ENCODE measurements around the gene OR2Y1.
"Not testable (repeated sequence)": the region's sequence is repeated elsewhere in the genome, so short reads cannot be mapped to it uniquely, and the experiment has no call there.

OR2Y1 gene, protein sequence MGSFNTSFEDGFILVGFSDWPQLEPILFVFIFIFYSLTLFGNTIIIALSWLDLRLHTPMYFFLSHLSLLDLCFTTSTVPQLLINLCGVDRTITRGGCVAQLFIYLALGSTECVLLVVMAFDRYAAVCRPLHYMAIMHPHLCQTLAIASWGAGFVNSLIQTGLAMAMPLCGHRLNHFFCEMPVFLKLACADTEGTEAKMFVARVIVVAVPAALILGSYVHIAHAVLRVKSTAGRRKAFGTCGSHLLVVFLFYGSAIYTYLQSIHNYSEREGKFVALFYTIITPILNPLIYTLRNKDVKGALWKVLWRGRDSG

DNA sequence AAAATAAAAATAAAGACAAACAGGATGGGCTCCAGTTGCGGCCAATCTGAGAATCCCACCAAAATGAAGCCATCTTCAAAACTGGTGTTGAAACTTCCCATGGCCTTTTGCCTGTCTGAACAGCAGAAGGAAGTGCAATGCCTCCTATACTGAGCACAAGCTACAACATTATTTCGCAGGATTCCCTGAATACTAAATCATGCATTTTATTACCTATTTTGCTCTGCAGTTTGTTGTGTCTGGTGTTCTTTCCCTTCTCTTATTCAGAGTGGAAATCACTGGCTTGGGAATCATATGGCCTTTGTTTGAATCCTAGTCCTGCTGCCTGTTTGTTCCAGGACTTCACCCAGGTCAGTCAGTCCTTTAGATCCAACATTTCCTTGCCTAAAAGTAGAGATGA lies at the start of gene OR2Y1:
Gene OR2Y1 (minus strand): TSS at position 101 of the 400 bp plus-strand sequence. CDS start 0 bp downstream, at position 101.
- no peaks in the 10 kb centered on the region for H3K9me3 ChIP-seq (ENCODE audit: low read length)
- H3K9me2 ChIP-seq (ENCODE audit: low read depth, low read length) = no peaks in the 10 kb centered on the region
- H3K4me3 ChIP-seq (ENCODE audit: low read depth, low read length, poor library complexity, severe bottlenecking) = no peak within 1 kb of the TSS
- H3K79me2 ChIP-seq (ENCODE audit: insufficient read depth, low read length) = no peaks in the 10 kb centered on the region
- H3F3A ChIP-seq (ENCODE audit: insufficient read depth, low read length) = no peaks in the 10 kb centered on the region
- H3K4me1 ChIP-seq (ENCODE audit: insufficient read depth, low read length, severe bottlenecking) = no peaks in the 10 kb centered on the region
- no peak for TF ChIP-seq EZH2 (IDR thresholded peaks at IDR 0.05; ENCODE audit: borderline replicate concordance, low read length)
- TF ChIP-seq, protein P1, sequence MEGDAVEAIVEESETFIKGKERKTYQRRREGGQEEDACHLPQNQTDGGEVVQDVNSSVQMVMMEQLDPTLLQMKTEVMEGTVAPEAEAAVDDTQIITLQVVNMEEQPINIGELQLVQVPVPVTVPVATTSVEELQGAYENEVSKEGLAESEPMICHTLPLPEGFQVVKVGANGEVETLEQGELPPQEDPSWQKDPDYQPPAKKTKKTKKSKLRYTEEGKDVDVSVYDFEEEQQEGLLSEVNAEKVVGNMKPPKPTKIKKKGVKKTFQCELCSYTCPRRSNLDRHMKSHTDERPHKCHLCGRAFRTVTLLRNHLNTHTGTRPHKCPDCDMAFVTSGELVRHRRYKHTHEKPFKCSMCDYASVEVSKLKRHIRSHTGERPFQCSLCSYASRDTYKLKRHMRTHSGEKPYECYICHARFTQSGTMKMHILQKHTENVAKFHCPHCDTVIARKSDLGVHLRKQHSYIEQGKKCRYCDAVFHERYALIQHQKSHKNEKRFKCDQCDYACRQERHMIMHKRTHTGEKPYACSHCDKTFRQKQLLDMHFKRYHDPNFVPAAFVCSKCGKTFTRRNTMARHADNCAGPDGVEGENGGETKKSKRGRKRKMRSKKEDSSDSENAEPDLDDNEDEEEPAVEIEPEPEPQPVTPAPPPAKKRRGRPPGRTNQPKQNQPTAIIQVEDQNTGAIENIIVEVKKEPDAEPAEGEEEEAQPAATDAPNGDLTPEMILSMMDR (IDR thresholded peaks at IDR 0.05; ENCODE audit: low read length) = no peak
- no peak within 1 kb of the TSS for H2AFZ ChIP-seq (ENCODE audit: low read length)
- no peaks in the 10 kb centered on the region for H4K20me1 ChIP-seq (ENCODE audit: insufficient read depth, low read length)
- peaks cover 21% of the 10 kb centered on the region; the same call in 1 of the 2 replicates for H3K27me3 ChIP-seq (ENCODE audit: insufficient read depth, low read length)
- no peak within 1 kb of the TSS for H3K4me2 ChIP-seq (ENCODE audit: low read length)
- no peak within 1 kb of the TSS for H3K9ac ChIP-seq (ENCODE audit: low read length)
- H3K27ac ChIP-seq (ENCODE audit: low read depth, low read length, poor library complexity, severe bottlenecking) = no peak within 1 kb of the TSS
- H3K36me3 ChIP-seq (ENCODE audit: insufficient read depth, low read length) = no peaks in the 10 kb centered on the region

DNA sequence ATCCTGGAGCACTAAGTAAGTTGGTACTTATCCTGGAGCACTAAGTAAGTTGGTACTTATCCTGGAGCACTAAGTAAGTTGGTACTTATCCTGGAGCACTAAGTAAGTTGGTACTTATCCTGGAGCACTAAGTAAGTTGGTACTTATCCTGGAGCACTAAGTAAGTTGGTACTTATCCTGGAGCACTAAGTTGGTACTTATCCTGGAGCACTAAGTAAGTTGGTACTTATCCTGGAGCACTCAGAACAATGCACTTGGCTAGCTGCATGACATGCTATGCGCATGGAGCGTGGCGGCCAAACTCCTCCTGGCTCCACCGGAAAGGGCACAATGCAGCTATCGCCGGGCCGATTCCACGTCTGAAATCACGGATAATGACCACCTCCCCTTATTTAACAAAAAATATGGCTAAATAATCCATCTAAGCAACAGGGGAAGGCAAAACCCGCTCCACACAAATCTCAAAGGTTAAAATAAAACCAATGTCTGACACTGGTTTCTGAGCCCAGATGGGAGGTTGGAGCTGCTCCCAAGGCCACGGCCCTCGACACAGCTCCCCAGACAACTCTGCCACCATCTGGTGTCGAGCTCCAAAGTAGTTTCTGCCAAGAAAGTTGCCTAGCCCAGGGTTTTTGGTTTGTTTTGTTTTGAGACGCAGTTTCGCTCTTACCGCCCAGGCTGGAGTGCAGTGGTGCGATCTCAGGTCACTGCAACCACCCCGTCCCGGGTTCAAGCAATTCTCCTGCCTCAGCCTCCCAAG lies 49.0 kb upstream of the OR2Y1 start:
- not testable (repeated sequence) for H3K9ac ChIP-seq (ENCODE audit: low read length); H3K27me3 ChIP-seq (ENCODE audit: insufficient read depth, low read length); H3K9me3 ChIP-seq (ENCODE audit: low read length); H3K79me2 ChIP-seq (ENCODE audit: insufficient read depth, low read length); H3F3A ChIP-seq (ENCODE audit: insufficient read depth, low read length); H2AFZ ChIP-seq (ENCODE audit: low read length); H3K27ac ChIP-seq (ENCODE audit: low read depth, low read length, poor library complexity, severe bottlenecking); H3K4me3 ChIP-seq (ENCODE audit: low read depth, low read length, poor library complexity, severe bottlenecking); H3K4me2 ChIP-seq (ENCODE audit: low read length); H4K20me1 ChIP-seq (ENCODE audit: insufficient read depth, low read length); H3K9me2 ChIP-seq (ENCODE audit: low read depth, low read length)
- Histone ChIP-seq H3K36me3 (ENCODE audit: insufficient read depth, low read length) (peaks cover 52% of the 10 kb centered on the region), H3K4me1 (ENCODE audit: insufficient read depth, low read length, severe bottlenecking) (peaks cover 20% of the 10 kb centered on the region)

DNA sequence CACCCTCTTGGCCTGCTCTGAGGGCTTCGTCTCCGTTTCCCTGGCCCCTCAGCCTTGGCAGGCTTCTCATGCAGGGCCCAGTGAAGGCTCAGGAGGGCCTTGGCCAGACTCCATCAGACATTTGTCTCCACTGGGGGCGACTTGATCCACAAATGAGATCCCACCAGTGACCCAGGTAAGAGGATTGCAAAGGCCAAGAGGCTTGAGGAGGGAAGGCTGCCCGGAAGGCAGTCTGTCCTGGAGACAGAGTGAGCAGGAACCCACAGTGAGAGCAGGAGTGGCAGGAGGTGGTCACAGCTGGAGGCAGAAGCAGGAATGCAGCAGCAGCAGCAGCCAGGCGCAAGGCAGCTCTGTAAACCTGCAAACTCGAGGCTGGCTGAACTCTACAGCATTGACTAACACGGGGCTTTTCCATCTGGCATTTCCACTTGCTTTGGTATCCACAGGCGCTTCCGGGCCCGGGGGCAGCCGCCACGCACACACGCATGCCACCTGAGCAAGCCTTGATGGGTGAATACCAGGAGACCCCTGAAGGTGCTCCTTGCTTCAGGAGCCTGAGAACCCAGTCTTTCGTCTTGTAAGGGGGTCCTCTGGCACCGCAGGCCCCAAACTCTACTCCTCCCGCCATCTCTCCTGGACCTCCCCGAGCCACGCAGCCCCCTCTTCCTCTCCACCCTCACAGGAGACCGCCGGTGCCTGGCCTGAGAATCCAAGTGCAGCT lies 48.0 kb upstream of the OR2Y1 start:
- Histone ChIP-seq H2AFZ (ENCODE audit: low read length) (no peak overlapping the region), H3K79me2 (ENCODE audit: insufficient read depth, low read length) (no peaks in the 10 kb centered on the region), H3K27ac (ENCODE audit: low read depth, low read length, poor library complexity, severe bottlenecking) (no peak overlapping the region), H3K9ac (ENCODE audit: low read length) (no peak overlapping the region), H4K20me1 (ENCODE audit: insufficient read depth, low read length) (no peaks in the 10 kb centered on the region), H3K4me2 (ENCODE audit: low read length) (no peak overlapping the region), H3F3A (ENCODE audit: insufficient read depth, low read length) (no peaks in the 10 kb centered on the region), H3K27me3 (ENCODE audit: insufficient read depth, low read length) (no peaks in the 10 kb centered on the region), H3K9me3 (ENCODE audit: low read length) (no peaks in the 10 kb centered on the region), H3K36me3 (ENCODE audit: insufficient read depth, low read length) (peaks cover 45% of the 10 kb centered on the region), H3K9me2 (ENCODE audit: low read depth, low read length) (no peaks in the 10 kb centered on the region), H3K4me3 (ENCODE audit: low read depth, low read length, poor library complexity, severe bottlenecking) (no peak overlapping the region), H3K4me1 (ENCODE audit: insufficient read depth, low read length, severe bottlenecking) (peaks cover 20% of the 10 kb centered on the region)
- TF ChIP-seq, protein P1 (IDR thresholded peaks at IDR 0.05; ENCODE audit: low read length) = no peak
- TF ChIP-seq EZH2 (IDR thresholded peaks at IDR 0.05; ENCODE audit: borderline replicate concordance, low read length) = no peak

Data from OCI-LY1 (cell line).